GM12872 (cell line): ENCODE results near the gene FAM32A.

ENCODE experiments used
- TF ChIP-seq, protein P1 (sequence below): IDR thresholded peaks from 3 replicates; pipeline ENCODE4 v1.5.1; 2011; ENCODE audit warnings: low read depth, mild to moderate bottlenecking, low read length, moderate library complexity; ENCODE audit not compliant: insufficient read depth

Gene FAM32A

DNA sequence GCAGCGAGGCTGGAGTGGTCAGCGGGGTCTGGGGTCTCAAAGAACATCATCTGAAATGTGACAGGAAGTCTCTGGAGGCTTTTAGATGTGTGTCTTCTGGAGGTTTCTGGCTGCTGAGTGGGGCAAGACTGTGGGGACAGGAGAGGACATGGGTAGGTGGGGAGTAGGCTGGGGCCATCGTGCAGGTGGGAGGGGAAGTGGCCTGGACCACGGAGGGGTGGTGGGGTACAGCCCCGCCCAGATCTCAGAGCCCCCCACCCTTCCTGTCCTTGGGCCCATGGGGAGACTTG lies 18.7 kb downstream of the FAM32A start:
- TF ChIP-seq, protein P1, sequence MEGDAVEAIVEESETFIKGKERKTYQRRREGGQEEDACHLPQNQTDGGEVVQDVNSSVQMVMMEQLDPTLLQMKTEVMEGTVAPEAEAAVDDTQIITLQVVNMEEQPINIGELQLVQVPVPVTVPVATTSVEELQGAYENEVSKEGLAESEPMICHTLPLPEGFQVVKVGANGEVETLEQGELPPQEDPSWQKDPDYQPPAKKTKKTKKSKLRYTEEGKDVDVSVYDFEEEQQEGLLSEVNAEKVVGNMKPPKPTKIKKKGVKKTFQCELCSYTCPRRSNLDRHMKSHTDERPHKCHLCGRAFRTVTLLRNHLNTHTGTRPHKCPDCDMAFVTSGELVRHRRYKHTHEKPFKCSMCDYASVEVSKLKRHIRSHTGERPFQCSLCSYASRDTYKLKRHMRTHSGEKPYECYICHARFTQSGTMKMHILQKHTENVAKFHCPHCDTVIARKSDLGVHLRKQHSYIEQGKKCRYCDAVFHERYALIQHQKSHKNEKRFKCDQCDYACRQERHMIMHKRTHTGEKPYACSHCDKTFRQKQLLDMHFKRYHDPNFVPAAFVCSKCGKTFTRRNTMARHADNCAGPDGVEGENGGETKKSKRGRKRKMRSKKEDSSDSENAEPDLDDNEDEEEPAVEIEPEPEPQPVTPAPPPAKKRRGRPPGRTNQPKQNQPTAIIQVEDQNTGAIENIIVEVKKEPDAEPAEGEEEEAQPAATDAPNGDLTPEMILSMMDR = no peak

- TF ChIP-seq, protein P1 = no peak
Measured at GRCh38 chr19:16205205-16206045, 20.2 kb downstream of the FAM32A start.

GRCh38 chr19:16206046-16206605 lies 20.9 kb downstream of the FAM32A start:
- TF ChIP-seq, protein P1 = no peak

- TF ChIP-seq, protein P1 = no peak
Measured at GRCh38 chr19:16206637-16207036, 21.4 kb downstream of the FAM32A start.

GRCh38 chr19:16207063-16207462 lies 21.9 kb downstream of the FAM32A start:
- TF ChIP-seq, protein P1 = no peak

- TF ChIP-seq, protein P1 = no peak
Measured at GRCh38 chr19:16207490-16208025, 22.3 kb downstream of the FAM32A start.

DNA sequence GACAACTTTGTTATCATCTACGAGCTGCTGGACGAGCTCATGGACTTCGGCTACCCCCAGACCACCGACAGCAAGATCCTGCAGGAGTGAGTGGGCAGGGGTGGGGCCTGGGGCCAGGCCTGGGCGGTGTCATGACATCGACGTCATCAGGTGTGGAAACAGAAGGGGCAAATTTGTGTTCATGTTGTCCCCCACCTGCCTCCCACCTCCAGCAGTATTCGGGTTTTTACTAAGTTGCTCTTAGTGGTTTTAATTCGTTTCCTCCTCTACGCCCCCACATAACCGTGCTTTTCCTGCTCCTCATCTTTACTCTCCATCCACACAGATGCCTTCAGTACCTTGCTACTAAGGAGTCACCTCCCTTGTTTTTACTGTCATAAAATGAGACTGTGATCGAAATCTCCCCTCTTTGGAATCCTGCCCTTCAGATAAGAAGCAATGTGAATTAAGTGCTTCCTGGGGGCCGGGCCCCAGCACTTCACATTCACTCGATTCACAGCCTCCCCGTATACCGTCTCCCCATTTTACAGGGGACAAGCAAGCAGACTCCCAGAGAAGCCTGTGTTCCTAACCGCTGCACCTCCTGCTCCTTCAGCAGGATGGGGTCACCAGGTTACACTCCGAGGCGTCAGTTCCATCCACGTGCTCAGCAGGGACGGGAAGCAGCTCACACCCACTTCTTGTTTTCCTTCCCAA lies 23.0 kb downstream of the FAM32A start:
- TF ChIP-seq, protein P1 = no peak
